OCI-LY3 (cell line): Measurements from ENCODE around the gene VPS8.
"Not testable (repeated sequence)": the region's sequence is repeated elsewhere in the genome, so short reads cannot be mapped to it uniquely, and the experiment has no call there.

Experiments
- H2AFZ ChIP-seq: fragments of 200-600, 300-600 bp; shearing (Covaris generic); 2 replicates; pipeline ENCODE4 v1.6.0; 2014; ENCODE audit warnings: antibody characterized with exemption, low read depth, low read length
- H3K27ac ChIP-seq: fragments of 200-600, 300-600 bp; sonication (generic); 2 replicates; pipeline ENCODE4 v1.5.1; 2014; ENCODE audit warnings: mild to moderate bottlenecking, low read length, moderate library complexity, mixed read lengths
- H3K27me3 ChIP-seq: fragments of 200-600, 300-600 bp; sonication (generic); 2 replicates; pipeline ENCODE4 v1.6.1; 2014; ENCODE audit warnings: low read depth, low read length, mixed read lengths
- H3K36me3 ChIP-seq: fragments of 200-600, 300-600 bp; sonication (generic); replicated peaks from 2 replicates; pipeline ENCODE3; 2014; ENCODE audit warnings: low read depth, low read length, mixed read lengths
- H3K4me1 ChIP-seq: fragments of 300-600, 200-600 bp; sonication (generic); 2 replicates; pipeline ENCODE4 v1.6.1; 2014; ENCODE audit warnings: low read length, mixed read lengths
- H3K4me2 ChIP-seq: fragments of 200-600, 300-600 bp; sonication (generic); 2 replicates; pipeline ENCODE4 v1.6.1; 2014; ENCODE audit warnings: low read length, mixed read lengths
- H3K4me3 ChIP-seq: fragments of 300-600, 200-600 bp; sonication (generic); 2 replicates; pipeline ENCODE4 v1.5.1; 2014; ENCODE audit warnings: antibody characterized with exemption, mild to moderate bottlenecking, low read length, moderate library complexity
- H3K79me2 ChIP-seq: fragments of 300-600, 200-600 bp; shearing (Covaris generic); 2 replicates; pipeline ENCODE4 v1.6.1; 2014; ENCODE audit warnings: mild to moderate bottlenecking, low read length, mixed read lengths
- H3K9ac ChIP-seq: fragments of 300-600, 200-600 bp; shearing (Covaris generic); 2 replicates; pipeline ENCODE4 v1.6.0; 2014; ENCODE audit warnings: mild to moderate bottlenecking, low read length, moderate library complexity
- H3K9me3 ChIP-seq: fragments of 200-600, 300-600 bp; shearing (Covaris generic); 2 replicates; pipeline ENCODE4 v1.6.1; 2014; ENCODE audit warnings: low read length, mixed read lengths; ENCODE audit not compliant: insufficient read depth
- H4K20me1 ChIP-seq: fragments of 200-600, 300-600 bp; sonication (generic); 2 replicates; pipeline ENCODE4 v1.6.1; 2016; ENCODE audit warnings: low read length, mixed read lengths; ENCODE audit not compliant: insufficient read depth
- CTCF ChIP-seq: fragments of 200-600, 300-600 bp; sonication (generic); IDR thresholded peaks from 2 replicates; pipeline ENCODE4 v1.5.1; 2014; ENCODE audit warnings: antibody characterized with exemption, low read length, low read depth
- EZH2phosphoT487 ChIP-seq: fragments of 200-600 bp; shearing (Covaris generic); IDR thresholded peaks from 2 replicates; pipeline ENCODE4 v1.6.1; 2018; ENCODE audit warnings: antibody characterized with exemption, mixed run types, low read depth

The VPS8 gene

GRCh38 chr3:184993394-184993793, 181.4 kb downstream of the VPS8 start:
- Histone ChIP-seq H3K4me3 (no peak overlapping the region), H3K9me3 (no peaks in the 10 kb centered on the region), H3K79me2 (no peaks in the 10 kb centered on the region), H3K9ac (no peak overlapping the region), H3K36me3 (peaks cover 5% of the 10 kb centered on the region), H3K27ac (no peak overlapping the region), H3K4me2 (no peak overlapping the region), H3K27me3 (no peaks in the 10 kb centered on the region), H2AFZ (no peak overlapping the region), H4K20me1 (no peaks in the 10 kb centered on the region), H3K4me1 (no peaks in the 10 kb centered on the region)
- TF ChIP-seq CTCF = no peak

GRCh38 chr3:185003876-185004275, 191.9 kb downstream of the VPS8 start:
- not testable (repeated sequence) for H2AFZ ChIP-seq, H3K4me3 ChIP-seq, H3K9ac ChIP-seq, H3K27ac ChIP-seq, H3K4me1 ChIP-seq, H3K9me3 ChIP-seq, H3K27me3 ChIP-seq, H3K4me2 ChIP-seq, H4K20me1 ChIP-seq, H3K79me2 ChIP-seq
- H3K36me3 ChIP-seq = peaks cover 16% of the 10 kb centered on the region

GRCh38 chr3:185009650-185010049, 197.7 kb downstream of the VPS8 start:
- no peak overlapping the region for H3K4me3 ChIP-seq
- H3K9ac ChIP-seq = no peak overlapping the region
- H4K20me1 ChIP-seq = no peaks in the 10 kb centered on the region
- H3K36me3 ChIP-seq = peaks cover 5% of the 10 kb centered on the region
- no peak overlapping the region for H2AFZ ChIP-seq
- no peaks in the 10 kb centered on the region for H3K27me3 ChIP-seq
- no peak for TF ChIP-seq CTCF
- TF ChIP-seq EZH2phosphoT487 = no peak
- no peak overlapping the region for H3K4me2 ChIP-seq
- no peaks in the 10 kb centered on the region for H3K4me1 ChIP-seq
- H3K9me3 ChIP-seq = 0 out of 2 replicates have a peak, but pooled peaks cover 3% of the 10 kb centered on the region
- no peak overlapping the region for H3K27ac ChIP-seq
- H3K79me2 ChIP-seq = no peaks in the 10 kb centered on the region

GRCh38 chr3:185017584-185017983, 205.6 kb downstream of the VPS8 start:
- H3K4me2 ChIP-seq, H3K9me3 ChIP-seq, H3K4me1 ChIP-seq, H3K9ac ChIP-seq, H4K20me1 ChIP-seq, H3K36me3 ChIP-seq, H3K27ac ChIP-seq, H3K79me2 ChIP-seq, H2AFZ ChIP-seq, H3K4me3 ChIP-seq, H3K27me3 ChIP-seq: not testable (repeated sequence)

GRCh38 chr3:185017996-185018395, 206.0 kb downstream of the VPS8 start:
- not testable (repeated sequence) for H3K79me2 ChIP-seq, H3K9me3 ChIP-seq, H3K4me1 ChIP-seq, H3K27ac ChIP-seq, H4K20me1 ChIP-seq, H3K9ac ChIP-seq, H3K27me3 ChIP-seq, H3K4me2 ChIP-seq, H2AFZ ChIP-seq, H3K36me3 ChIP-seq, H3K4me3 ChIP-seq

- no peak overlapping the region for H3K4me3 ChIP-seq
- no peaks in the 10 kb centered on the region for H4K20me1 ChIP-seq
- no peaks in the 10 kb centered on the region for H3K9me3 ChIP-seq
- peaks cover 2% of the 10 kb centered on the region for H3K36me3 ChIP-seq
- no peaks in the 10 kb centered on the region for H3K4me1 ChIP-seq
- no peak overlapping the region for H3K27ac ChIP-seq
- H3K4me2 ChIP-seq = no peak overlapping the region
- no peak for TF ChIP-seq EZH2phosphoT487
- TF ChIP-seq CTCF = no peak
- no peak overlapping the region for H2AFZ ChIP-seq
- no peaks in the 10 kb centered on the region for H3K27me3 ChIP-seq
- no peak overlapping the region for H3K9ac ChIP-seq
- no peaks in the 10 kb centered on the region for H3K79me2 ChIP-seq
Observed at GRCh38 chr3:185021256-185021655, 209.3 kb downstream of the VPS8 start.
